ENCODE data around the gene HIRIP3. TPM values are rescaled to one million over a fixed set of nuclear protein-coding genes. Genes with fewer than 3 reads are reported as not detected.

The HIRIP3 gene
- total RNA-seq, 1 experiment from 2014 or later, result 18.9 TPM

DNA sequence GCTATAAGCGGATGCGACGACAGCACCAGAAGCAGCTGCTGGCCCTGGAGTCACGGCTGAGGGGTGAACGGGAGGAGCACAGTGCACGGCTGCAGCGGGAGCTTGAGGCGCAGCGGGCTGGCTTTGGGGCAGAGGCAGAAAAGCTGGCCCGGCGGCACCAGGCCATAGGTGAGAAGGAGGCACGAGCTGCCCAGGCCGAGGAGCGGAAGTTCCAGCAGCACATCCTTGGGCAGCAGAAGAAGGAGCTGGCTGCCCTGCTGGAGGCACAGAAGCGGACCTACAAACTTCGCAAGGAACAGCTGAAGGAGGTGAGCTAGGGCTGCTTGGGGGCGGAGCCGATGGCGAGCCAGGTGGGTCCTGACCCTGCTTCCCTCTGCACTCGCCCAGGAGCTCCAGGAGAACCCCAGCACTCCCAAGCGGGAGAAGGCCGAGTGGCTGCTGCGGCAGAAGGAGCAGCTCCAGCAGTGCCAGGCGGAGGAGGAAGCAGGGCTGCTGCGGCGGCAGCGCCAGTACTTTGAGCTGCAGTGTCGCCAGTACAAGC lies 10.1 kb downstream of the HIRIP3 start:
- no peaks in the 10 kb centered on the region for H3K4me1 Mint-ChIP-seq
- ATAC-seq (no peak), DNase-seq (ENCODE audit: low spot score) (no peak)
- no peak for TF ChIP-seq NFATC4 (CRISPR knock-in tag; IDR thresholded peaks at IDR 0.05)
- no peak for TF ChIP-seq ZNF317 (CRISPR knock-in tag; IDR thresholded peaks at IDR 0.05; ENCODE audit: borderline replicate concordance, low read depth)
- TF ChIP-seq ZNF219 (CRISPR knock-in tag; IDR thresholded peaks at IDR 0.05; ENCODE audit: borderline replicate concordance), result no peak
- TF ChIP-seq SOX15 (CRISPR knock-in tag; IDR thresholded peaks at IDR 0.05), result no peak
- TF ChIP-seq, protein P1, sequence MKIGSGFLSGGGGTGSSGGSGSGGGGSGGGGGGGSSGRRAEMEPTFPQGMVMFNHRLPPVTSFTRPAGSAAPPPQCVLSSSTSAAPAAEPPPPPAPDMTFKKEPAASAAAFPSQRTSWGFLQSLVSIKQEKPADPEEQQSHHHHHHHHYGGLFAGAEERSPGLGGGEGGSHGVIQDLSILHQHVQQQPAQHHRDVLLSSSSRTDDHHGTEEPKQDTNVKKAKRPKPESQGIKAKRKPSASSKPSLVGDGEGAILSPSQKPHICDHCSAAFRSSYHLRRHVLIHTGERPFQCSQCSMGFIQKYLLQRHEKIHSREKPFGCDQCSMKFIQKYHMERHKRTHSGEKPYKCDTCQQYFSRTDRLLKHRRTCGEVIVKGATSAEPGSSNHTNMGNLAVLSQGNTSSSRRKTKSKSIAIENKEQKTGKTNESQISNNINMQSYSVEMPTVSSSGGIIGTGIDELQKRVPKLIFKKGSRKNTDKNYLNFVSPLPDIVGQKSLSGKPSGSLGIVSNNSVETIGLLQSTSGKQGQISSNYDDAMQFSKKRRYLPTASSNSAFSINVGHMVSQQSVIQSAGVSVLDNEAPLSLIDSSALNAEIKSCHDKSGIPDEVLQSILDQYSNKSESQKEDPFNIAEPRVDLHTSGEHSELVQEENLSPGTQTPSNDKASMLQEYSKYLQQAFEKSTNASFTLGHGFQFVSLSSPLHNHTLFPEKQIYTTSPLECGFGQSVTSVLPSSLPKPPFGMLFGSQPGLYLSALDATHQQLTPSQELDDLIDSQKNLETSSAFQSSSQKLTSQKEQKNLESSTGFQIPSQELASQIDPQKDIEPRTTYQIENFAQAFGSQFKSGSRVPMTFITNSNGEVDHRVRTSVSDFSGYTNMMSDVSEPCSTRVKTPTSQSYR (CRISPR knock-in tag; IDR thresholded peaks at IDR 0.05), result no peak
- no peak for TF ChIP-seq NFYB (CRISPR knock-in tag; conservative IDR thresholded peaks at IDR 0.05; ENCODE audit: low read depth)
- TF ChIP-seq, protein P2, sequence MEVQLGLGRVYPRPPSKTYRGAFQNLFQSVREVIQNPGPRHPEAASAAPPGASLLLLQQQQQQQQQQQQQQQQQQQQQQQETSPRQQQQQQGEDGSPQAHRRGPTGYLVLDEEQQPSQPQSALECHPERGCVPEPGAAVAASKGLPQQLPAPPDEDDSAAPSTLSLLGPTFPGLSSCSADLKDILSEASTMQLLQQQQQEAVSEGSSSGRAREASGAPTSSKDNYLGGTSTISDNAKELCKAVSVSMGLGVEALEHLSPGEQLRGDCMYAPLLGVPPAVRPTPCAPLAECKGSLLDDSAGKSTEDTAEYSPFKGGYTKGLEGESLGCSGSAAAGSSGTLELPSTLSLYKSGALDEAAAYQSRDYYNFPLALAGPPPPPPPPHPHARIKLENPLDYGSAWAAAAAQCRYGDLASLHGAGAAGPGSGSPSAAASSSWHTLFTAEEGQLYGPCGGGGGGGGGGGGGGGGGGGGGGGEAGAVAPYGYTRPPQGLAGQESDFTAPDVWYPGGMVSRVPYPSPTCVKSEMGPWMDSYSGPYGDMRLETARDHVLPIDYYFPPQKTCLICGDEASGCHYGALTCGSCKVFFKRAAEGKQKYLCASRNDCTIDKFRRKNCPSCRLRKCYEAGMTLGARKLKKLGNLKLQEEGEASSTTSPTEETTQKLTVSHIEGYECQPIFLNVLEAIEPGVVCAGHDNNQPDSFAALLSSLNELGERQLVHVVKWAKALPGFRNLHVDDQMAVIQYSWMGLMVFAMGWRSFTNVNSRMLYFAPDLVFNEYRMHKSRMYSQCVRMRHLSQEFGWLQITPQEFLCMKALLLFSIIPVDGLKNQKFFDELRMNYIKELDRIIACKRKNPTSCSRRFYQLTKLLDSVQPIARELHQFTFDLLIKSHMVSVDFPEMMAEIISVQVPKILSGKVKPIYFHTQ (CRISPR knock-in tag; IDR thresholded peaks at IDR 0.05), result no peak
- TF ChIP-seq, protein P3, sequence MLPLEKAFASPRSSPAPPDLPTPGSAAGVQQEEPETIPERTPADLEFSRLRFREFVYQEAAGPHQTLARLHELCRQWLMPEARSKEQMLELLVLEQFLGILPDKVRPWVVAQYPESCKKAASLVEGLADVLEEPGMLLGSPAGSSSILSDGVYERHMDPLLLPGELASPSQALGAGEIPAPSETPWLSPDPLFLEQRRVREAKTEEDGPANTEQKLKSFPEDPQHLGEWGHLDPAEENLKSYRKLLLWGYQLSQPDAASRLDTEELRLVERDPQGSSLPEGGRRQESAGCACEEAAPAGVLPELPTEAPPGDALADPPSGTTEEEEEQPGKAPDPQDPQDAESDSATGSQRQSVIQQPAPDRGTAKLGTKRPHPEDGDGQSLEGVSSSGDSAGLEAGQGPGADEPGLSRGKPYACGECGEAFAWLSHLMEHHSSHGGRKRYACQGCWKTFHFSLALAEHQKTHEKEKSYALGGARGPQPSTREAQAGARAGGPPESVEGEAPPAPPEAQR (CRISPR knock-in tag; IDR thresholded peaks at IDR 0.05), result no peak
- TF ChIP-seq GTF2I (CRISPR knock-in tag; conservative IDR thresholded peaks at IDR 0.05), result no peak
- no peak for TF ChIP-seq RELA (CRISPR knock-in tag; IDR thresholded peaks at IDR 0.05; ENCODE audit: borderline replicate concordance)
- TF ChIP-seq ZNF232 (CRISPR knock-in tag; IDR thresholded peaks at IDR 0.05), result no peak
- TF ChIP-seq CBFB (CRISPR knock-in tag; IDR thresholded peaks at IDR 0.05; ENCODE audit: low read depth), result no peak
- H3K36me3 Mint-ChIP-seq, result peaks cover 62% of the 10 kb centered on the region
- ChIA-PET POLR2A (interaction anchor here (0.6 kb wide), 1 partner anchor 13 kb away, joined by 4 read pairs; no protein-coding TSS in a partner anchor), CTCF (interaction anchor here (0.7 to 1.2 kb wide), 2 partner anchors 12 to 24 kb away, joined by 3 to 4 read pairs; partner anchors contain the start of gene TAOK2)
- H3K27ac Mint-ChIP-seq, result no peak overlapping the region
- no peaks in the 10 kb centered on the region for H3K9me3 Mint-ChIP-seq
- no peaks in the 10 kb centered on the region for H3K27me3 Mint-ChIP-seq (ENCODE audit: low read depth)
- H3K4me3 Mint-ChIP-seq, result no peak overlapping the region

DNA sequence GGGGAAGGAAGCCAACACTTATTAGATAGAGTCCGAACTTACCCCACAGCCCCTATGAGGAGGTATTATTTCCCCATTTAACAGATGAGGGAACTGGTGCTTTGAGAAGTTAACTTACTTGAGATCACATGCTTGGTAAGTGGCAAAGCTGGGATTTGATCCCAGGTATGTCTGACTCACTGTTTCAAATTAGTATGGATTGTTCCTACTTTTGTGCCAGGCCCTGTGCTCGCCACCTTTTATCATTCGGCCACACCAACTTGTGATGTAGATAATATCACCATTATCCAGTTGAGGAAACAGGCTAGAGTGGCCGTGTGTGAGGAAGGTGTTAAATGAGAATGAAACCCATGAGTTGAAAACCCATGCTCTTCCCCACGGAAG lies 10.7 kb downstream of the HIRIP3 start:
- no peak for DNase-seq (ENCODE audit: low spot score)
- POLR2A ChIA-PET, result no interaction called here
- no peaks in the 10 kb centered on the region for H3K4me1 Mint-ChIP-seq

More for the DNA sequence above, 10.7 kb downstream of the HIRIP3 start:
- H3K27me3 Mint-ChIP-seq (ENCODE audit: low read depth), result no peaks in the 10 kb centered on the region
- no peak overlapping the region for H3K27ac Mint-ChIP-seq
- no peak for TF ChIP-seq ZNF121 (CRISPR knock-in tag; IDR thresholded peaks at IDR 0.05)
- no peak for TF ChIP-seq ZNF263 (CRISPR knock-in tag; IDR thresholded peaks at IDR 0.05; ENCODE audit: low read depth)
- TF ChIP-seq ATF1 (CRISPR knock-in tag; IDR thresholded peaks at IDR 0.05), result no peak
- TF ChIP-seq, protein P4, sequence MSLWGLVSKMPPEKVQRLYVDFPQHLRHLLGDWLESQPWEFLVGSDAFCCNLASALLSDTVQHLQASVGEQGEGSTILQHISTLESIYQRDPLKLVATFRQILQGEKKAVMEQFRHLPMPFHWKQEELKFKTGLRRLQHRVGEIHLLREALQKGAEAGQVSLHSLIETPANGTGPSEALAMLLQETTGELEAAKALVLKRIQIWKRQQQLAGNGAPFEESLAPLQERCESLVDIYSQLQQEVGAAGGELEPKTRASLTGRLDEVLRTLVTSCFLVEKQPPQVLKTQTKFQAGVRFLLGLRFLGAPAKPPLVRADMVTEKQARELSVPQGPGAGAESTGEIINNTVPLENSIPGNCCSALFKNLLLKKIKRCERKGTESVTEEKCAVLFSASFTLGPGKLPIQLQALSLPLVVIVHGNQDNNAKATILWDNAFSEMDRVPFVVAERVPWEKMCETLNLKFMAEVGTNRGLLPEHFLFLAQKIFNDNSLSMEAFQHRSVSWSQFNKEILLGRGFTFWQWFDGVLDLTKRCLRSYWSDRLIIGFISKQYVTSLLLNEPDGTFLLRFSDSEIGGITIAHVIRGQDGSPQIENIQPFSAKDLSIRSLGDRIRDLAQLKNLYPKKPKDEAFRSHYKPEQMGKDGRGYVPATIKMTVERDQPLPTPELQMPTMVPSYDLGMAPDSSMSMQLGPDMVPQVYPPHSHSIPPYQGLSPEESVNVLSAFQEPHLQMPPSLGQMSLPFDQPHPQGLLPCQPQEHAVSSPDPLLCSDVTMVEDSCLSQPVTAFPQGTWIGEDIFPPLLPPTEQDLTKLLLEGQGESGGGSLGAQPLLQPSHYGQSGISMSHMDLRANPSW (CRISPR knock-in tag; conservative IDR thresholded peaks at IDR 0.05; ENCODE audit: low read depth), result no peak
- TF ChIP-seq, protein P5, sequence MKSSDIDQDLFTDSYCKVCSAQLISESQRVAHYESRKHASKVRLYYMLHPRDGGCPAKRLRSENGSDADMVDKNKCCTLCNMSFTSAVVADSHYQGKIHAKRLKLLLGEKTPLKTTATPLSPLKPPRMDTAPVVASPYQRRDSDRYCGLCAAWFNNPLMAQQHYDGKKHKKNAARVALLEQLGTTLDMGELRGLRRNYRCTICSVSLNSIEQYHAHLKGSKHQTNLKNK (CRISPR knock-in tag; IDR thresholded peaks at IDR 0.05), result no peak
- TF ChIP-seq JUN (CRISPR knock-in tag; IDR thresholded peaks at IDR 0.05), result no peak
- H3K4me3 Mint-ChIP-seq, result no peak overlapping the region
- ATAC-seq, result no peak
- CTCF ChIA-PET, result no interaction called here
- H3K36me3 Mint-ChIP-seq, result peaks cover 63% of the 10 kb centered on the region
- H3K9me3 Mint-ChIP-seq, result no peaks in the 10 kb centered on the region

Data from WTC11 (cell line).